Lower leg skin (tissue), 3 donors: Measurements from ENCODE around the gene KCNN3.

ENCODE experiments used
- POLR2A ChIP-seq, 2 donors: fragments of 450-650 bp; IDR thresholded peaks; one replicate each; pipeline ENCODE4 v1.6.1; 2016 to 2017; ENCODE audit warnings: antibody characterized with exemption in 2 of 2, mild to moderate bottlenecking in 1 of 2, moderate library complexity in 1 of 2
- TF ChIP-seq, protein P1 (sequence below), 3 donors: fragments of 450-650 bp; IDR thresholded peaks; one replicate each; pipeline ENCODE4 v1.5.1; 2016; ENCODE audit warnings: antibody characterized with exemption in 3 of 3, mild to moderate bottlenecking in 3 of 3, moderate library complexity in 2 of 3

DNA sequence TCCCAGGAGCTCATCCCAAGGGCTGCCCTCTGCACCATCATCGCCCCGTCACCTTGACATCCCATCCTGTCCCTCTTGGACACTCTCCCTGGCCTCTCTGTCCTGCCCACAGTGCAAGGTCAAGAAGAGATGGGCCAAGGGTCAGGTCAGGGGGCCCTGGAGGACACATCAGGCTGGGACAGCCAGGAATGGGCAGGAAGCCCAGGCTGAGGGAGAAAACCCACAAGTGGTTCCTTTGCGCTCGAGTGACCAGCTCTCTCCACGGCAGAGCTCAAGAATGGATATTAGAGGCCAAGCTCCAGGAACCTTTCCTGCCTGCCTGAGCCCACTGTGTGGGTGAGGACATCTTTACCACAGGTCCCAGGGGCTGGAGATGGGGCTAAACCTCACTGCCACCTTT is 41.0 kb downstream of the KCNN3 start:
- TF ChIP-seq, protein P1, sequence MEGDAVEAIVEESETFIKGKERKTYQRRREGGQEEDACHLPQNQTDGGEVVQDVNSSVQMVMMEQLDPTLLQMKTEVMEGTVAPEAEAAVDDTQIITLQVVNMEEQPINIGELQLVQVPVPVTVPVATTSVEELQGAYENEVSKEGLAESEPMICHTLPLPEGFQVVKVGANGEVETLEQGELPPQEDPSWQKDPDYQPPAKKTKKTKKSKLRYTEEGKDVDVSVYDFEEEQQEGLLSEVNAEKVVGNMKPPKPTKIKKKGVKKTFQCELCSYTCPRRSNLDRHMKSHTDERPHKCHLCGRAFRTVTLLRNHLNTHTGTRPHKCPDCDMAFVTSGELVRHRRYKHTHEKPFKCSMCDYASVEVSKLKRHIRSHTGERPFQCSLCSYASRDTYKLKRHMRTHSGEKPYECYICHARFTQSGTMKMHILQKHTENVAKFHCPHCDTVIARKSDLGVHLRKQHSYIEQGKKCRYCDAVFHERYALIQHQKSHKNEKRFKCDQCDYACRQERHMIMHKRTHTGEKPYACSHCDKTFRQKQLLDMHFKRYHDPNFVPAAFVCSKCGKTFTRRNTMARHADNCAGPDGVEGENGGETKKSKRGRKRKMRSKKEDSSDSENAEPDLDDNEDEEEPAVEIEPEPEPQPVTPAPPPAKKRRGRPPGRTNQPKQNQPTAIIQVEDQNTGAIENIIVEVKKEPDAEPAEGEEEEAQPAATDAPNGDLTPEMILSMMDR (IDR thresholded peaks at IDR 0.05) = no peak
- no peak for TF ChIP-seq POLR2A (IDR thresholded peaks at IDR 0.05)
